Heart left ventricle (tissue), 13 donors: ENCODE measurements around the gene ST3GAL2.

Source experiments
- POLR2A ChIP-seq, 2 donors: fragments of 450-650 bp; IDR thresholded peaks; one replicate each; pipeline ENCODE4 v1.6.1; 2017; ENCODE audit warnings: antibody characterized with exemption in 2 of 2, mild to moderate bottlenecking in 2 of 2, moderate library complexity in 2 of 2
- TF ChIP-seq, protein P1 (sequence below), 12 donors: fragments of 200-600 bp; sonication (generic) in 4 of 12; IDR thresholded peaks; one replicate each; pipeline versions ENCODE4 v1.5.0 to v1.8.0; 2018 to 2022; ENCODE audit warnings: antibody characterized with exemption in 12 of 12, mild to moderate bottlenecking in 5 of 12
- donor health status: ischemic (EF 13 %, LVEDD 7.1; RV severe dilation, severe dysfunction).
- donor health status: DM: no; HTN: yes; CAD: no.
- donor health status: DM: no; HTN: no; CAD: no.
- donor health status: ischemic (EF 25% LVEDD 6.9; RV normal size, moderate dysfunction).
- donor health status: ischemic (EF 25% LVEDD 5.7; RV mildly dilated, moderate dysfunction).
- donor health status: ischemic (EF 35%, LVEDD 5.7; RV mildly dilated, moderate dysfunction).
- donor health status: nonischemic (EF 11% LVEDD 7.7; RV severe dilation, severe dysfunction).
- donor health status: DM: yes; HTN: yes; CAD: no.
- donor health status: PGD.
- donor health status: ischemic (EF 29% LVEDD 5.4; RV normal size, mild dysfunction).
- donor health status: nonischemic (EF 23%, LVEDD 6.1; RV moderate dilation, normal function).

- TF ChIP-seq, protein P1, sequence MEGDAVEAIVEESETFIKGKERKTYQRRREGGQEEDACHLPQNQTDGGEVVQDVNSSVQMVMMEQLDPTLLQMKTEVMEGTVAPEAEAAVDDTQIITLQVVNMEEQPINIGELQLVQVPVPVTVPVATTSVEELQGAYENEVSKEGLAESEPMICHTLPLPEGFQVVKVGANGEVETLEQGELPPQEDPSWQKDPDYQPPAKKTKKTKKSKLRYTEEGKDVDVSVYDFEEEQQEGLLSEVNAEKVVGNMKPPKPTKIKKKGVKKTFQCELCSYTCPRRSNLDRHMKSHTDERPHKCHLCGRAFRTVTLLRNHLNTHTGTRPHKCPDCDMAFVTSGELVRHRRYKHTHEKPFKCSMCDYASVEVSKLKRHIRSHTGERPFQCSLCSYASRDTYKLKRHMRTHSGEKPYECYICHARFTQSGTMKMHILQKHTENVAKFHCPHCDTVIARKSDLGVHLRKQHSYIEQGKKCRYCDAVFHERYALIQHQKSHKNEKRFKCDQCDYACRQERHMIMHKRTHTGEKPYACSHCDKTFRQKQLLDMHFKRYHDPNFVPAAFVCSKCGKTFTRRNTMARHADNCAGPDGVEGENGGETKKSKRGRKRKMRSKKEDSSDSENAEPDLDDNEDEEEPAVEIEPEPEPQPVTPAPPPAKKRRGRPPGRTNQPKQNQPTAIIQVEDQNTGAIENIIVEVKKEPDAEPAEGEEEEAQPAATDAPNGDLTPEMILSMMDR (IDR thresholded peaks at IDR 0.05): no peak
- TF ChIP-seq POLR2A (IDR thresholded peaks at IDR 0.05): no peak
These were observed 47.5 kb downstream of the ST3GAL2 start for GRCh38 chr16:70391446-70391845.
